Measurements from ENCODE around the gene MAGI3. TPM values are rescaled to one million over a fixed set of nuclear protein-coding genes. Genes with fewer than 3 reads are reported as not detected.
A peak's percentile ranks its signal among the peaks of the same experiment; 100 is the strongest.

Gene MAGI3
- total and polyA plus RNA-seq, 4 donors = 3.0 to 28.8 (median 7.5) TPM

DNA sequence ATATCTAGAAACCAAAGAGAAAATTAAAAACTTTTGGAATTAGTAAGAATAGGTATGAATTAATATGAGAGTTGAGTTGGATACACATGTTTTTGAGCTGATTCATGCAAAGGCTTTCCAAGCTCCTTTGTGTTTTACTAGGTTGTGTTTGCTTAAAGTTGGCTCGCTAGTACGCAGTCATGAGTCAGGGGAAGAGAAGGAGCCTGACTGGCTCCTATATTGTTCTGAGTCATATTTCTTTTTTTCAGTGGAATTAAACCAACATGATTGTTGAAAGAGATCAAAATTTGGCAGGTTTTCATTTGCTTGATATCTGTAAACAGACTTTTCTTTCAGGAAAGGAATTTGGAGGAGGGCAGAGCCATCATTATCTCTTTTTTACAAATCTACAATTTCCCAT lies 66.7 kb downstream of the MAGI3 start:
- Histone ChIP-seq H3K4me1 (ENCODE audit: control insufficient read depth in 4 of 4, insufficient read depth in 4 of 4, low read length in 3 of 4) (peaks cover 2 to 17% (median 7%) of the 10 kb centered on the region in 4 donors), H3K9me3 (ENCODE audit: control insufficient read depth in 4 of 4, low read length in 3 of 4) (no peaks in the 10 kb centered on the region), H3K9ac (ENCODE audit: low read depth in 1 of 2, low read length in 2 of 2) (no peak overlapping the region), H3K4me3 (ENCODE audit: low read depth in 1 of 3, low read length in 3 of 3) (no peak overlapping the region), H3K27me3 (ENCODE audit: control insufficient read depth in 4 of 4, insufficient read depth in 4 of 4, low read length in 3 of 4) (no peaks in the 10 kb centered on the region), H3K27ac (ENCODE audit: low read depth in 1 of 2, low read length in 2 of 2) (peak overlapping the region in 1 of 2 donors; percentile 29), H3K36me3 (ENCODE audit: control insufficient read depth in 4 of 4, insufficient read depth in 3 of 4, low read depth in 1 of 4, low read length in 3 of 4) (peaks cover 0 to 1% (median 0%) of the 10 kb centered on the region in 4 donors)
- WGBS = 33% methylated on average over 2 of the region's 2 CpGs
- DNase-seq (ENCODE audit: low spot score) = no peak
- TF ChIP-seq, protein P1, sequence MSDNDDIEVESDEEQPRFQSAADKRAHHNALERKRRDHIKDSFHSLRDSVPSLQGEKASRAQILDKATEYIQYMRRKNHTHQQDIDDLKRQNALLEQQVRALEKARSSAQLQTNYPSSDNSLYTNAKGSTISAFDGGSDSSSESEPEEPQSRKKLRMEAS (IDR thresholded peaks at IDR 0.05) = no peak
- TF ChIP-seq YY1 (IDR thresholded peaks at IDR 0.05) (no peak), SP1 (IDR thresholded peaks at IDR 0.05) (no peak), FOXA1 (IDR thresholded peaks at IDR 0.05) (no peak), GABPA (IDR thresholded peaks at IDR 0.05 in 1 of 2, conservative IDR thresholded peaks at IDR 0.05 in 1 of 2) (no peak), EGR1 (IDR thresholded peaks at IDR 0.05; ENCODE audit: low read depth in 2 of 2) (no peak), FOXA2 (IDR thresholded peaks at IDR 0.05) (no peak), HNF4A (conservative IDR thresholded peaks at IDR 0.05) (no peak), JUND (IDR thresholded peaks at IDR 0.05) (peak in 1 of 2 donors; percentile 75), RAD21 (IDR thresholded peaks at IDR 0.05) (peak; percentile 24 to 29), HNF4G (IDR thresholded peaks at IDR 0.05) (no peak), RXRA (IDR thresholded peaks at IDR 0.05) (peak in 1 of 2 donors; percentile 19), TAF1 (conservative IDR thresholded peaks at IDR 0.05) (no peak), NR2F2 (IDR thresholded peaks at IDR 0.05) (no peak)
- TF ChIP-seq, protein P2, sequence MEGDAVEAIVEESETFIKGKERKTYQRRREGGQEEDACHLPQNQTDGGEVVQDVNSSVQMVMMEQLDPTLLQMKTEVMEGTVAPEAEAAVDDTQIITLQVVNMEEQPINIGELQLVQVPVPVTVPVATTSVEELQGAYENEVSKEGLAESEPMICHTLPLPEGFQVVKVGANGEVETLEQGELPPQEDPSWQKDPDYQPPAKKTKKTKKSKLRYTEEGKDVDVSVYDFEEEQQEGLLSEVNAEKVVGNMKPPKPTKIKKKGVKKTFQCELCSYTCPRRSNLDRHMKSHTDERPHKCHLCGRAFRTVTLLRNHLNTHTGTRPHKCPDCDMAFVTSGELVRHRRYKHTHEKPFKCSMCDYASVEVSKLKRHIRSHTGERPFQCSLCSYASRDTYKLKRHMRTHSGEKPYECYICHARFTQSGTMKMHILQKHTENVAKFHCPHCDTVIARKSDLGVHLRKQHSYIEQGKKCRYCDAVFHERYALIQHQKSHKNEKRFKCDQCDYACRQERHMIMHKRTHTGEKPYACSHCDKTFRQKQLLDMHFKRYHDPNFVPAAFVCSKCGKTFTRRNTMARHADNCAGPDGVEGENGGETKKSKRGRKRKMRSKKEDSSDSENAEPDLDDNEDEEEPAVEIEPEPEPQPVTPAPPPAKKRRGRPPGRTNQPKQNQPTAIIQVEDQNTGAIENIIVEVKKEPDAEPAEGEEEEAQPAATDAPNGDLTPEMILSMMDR (IDR thresholded peaks at IDR 0.05; ENCODE audit: low read depth, low read length, missing input control) = no peak
- TF ChIP-seq, protein P3, sequence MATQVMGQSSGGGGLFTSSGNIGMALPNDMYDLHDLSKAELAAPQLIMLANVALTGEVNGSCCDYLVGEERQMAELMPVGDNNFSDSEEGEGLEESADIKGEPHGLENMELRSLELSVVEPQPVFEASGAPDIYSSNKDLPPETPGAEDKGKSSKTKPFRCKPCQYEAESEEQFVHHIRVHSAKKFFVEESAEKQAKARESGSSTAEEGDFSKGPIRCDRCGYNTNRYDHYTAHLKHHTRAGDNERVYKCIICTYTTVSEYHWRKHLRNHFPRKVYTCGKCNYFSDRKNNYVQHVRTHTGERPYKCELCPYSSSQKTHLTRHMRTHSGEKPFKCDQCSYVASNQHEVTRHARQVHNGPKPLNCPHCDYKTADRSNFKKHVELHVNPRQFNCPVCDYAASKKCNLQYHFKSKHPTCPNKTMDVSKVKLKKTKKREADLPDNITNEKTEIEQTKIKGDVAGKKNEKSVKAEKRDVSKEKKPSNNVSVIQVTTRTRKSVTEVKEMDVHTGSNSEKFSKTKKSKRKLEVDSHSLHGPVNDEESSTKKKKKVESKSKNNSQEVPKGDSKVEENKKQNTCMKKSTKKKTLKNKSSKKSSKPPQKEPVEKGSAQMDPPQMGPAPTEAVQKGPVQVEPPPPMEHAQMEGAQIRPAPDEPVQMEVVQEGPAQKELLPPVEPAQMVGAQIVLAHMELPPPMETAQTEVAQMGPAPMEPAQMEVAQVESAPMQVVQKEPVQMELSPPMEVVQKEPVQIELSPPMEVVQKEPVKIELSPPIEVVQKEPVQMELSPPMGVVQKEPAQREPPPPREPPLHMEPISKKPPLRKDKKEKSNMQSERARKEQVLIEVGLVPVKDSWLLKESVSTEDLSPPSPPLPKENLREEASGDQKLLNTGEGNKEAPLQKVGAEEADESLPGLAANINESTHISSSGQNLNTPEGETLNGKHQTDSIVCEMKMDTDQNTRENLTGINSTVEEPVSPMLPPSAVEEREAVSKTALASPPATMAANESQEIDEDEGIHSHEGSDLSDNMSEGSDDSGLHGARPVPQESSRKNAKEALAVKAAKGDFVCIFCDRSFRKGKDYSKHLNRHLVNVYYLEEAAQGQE (IDR thresholded peaks at IDR 0.05) = peak; percentile 13
- TF ChIP-seq, protein P4, sequence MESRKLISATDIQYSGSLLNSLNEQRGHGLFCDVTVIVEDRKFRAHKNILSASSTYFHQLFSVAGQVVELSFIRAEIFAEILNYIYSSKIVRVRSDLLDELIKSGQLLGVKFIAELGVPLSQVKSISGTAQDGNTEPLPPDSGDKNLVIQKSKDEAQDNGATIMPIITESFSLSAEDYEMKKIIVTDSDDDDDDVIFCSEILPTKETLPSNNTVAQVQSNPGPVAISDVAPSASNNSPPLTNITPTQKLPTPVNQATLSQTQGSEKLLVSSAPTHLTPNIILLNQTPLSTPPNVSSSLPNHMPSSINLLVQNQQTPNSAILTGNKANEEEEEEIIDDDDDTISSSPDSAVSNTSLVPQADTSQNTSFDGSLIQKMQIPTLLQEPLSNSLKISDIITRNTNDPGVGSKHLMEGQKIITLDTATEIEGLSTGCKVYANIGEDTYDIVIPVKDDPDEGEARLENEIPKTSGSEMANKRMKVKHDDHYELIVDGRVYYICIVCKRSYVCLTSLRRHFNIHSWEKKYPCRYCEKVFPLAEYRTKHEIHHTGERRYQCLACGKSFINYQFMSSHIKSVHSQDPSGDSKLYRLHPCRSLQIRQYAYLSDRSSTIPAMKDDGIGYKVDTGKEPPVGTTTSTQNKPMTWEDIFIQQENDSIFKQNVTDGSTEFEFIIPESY (IDR thresholded peaks at IDR 0.05) = no peak
- TF ChIP-seq, protein P5, sequence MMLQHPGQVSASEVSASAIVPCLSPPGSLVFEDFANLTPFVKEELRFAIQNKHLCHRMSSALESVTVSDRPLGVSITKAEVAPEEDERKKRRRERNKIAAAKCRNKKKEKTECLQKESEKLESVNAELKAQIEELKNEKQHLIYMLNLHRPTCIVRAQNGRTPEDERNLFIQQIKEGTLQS (IDR thresholded peaks at IDR 0.05) = no peak

Data from liver (tissue), 9 donors.